ENCODE results near the gene STUM. TPM values are rescaled to one million over a fixed set of nuclear protein-coding genes. Genes with fewer than 3 reads are reported as not detected.

The STUM gene
- total and polyA plus RNA-seq, 2 experiments from 2014 or later, result 0.07 TPM; not detected in 1

- WGBS (ENCODE audit: low lambda C conversion rate, missing lambda C conversion rate), result 88% methylated on average over 2 of the region's 2 CpGs
- no peaks in the 10 kb centered on the region for H4K20me1 ChIP-seq (ENCODE audit: insufficient read depth, poor library complexity, severe bottlenecking)
- no peaks in the 10 kb centered on the region for H3K9me3 ChIP-seq (ENCODE audit: low read depth)
- TF ChIP-seq EZH2 (IDR thresholded peaks at IDR 0.05; ENCODE audit: borderline replicate concordance) (no peak), EZH2phosphoT487 (IDR thresholded peaks at IDR 0.05; ENCODE audit: low read depth, severe bottlenecking, unreplicated experiment) (no peak), CTCF (IDR thresholded peaks at IDR 0.05; ENCODE audit: poor library complexity) (no peak)
- no peak overlapping the region for H3K4me3 ChIP-seq
- no peak overlapping the region for H3K4me2 ChIP-seq
- no peaks in the 10 kb centered on the region for H3K36me3 ChIP-seq (replicated peaks; ENCODE audit: insufficient read depth, low read depth)
- no peak overlapping the region for H2AFZ ChIP-seq
- peak overlapping the region; percentile 42 for H3K27ac ChIP-seq
- no peak for DNase-seq (ENCODE audit: low spot score)
- H3K9me2 ChIP-seq (replicated peaks; ENCODE audit: insufficient read depth), result no peaks in the 10 kb centered on the region
- no peaks in the 10 kb centered on the region for H3K79me2 ChIP-seq
- H3K27me3 ChIP-seq, result no peaks in the 10 kb centered on the region
- H3K4me1 ChIP-seq (ENCODE audit: insufficient read depth), result no peaks in the 10 kb centered on the region
These were observed 39.9 kb downstream of the STUM start for GRCh38 chr1:226588484-226588883.

GRCh38 chr1:226589008-226589733, 40.6 kb downstream of the STUM start:
- H3K36me3 ChIP-seq (replicated peaks; ENCODE audit: insufficient read depth, low read depth), result no peaks in the 10 kb centered on the region
- H2AFZ ChIP-seq, result no peak overlapping the region
- no peaks in the 10 kb centered on the region for H3K79me2 ChIP-seq
- H3K9me3 ChIP-seq (ENCODE audit: low read depth), result no peaks in the 10 kb centered on the region
- peak; percentile 60 for DNase-seq (ENCODE audit: low spot score)
- H3K27me3 ChIP-seq, result no peaks in the 10 kb centered on the region
- WGBS (ENCODE audit: low lambda C conversion rate, missing lambda C conversion rate), result 63% methylated on average over 11 of the region's 11 CpGs
- H3K4me1 ChIP-seq (ENCODE audit: insufficient read depth), result no peaks in the 10 kb centered on the region
- peak overlapping the region; percentile 42 for H3K27ac ChIP-seq
- H3K4me2 ChIP-seq, result no peak overlapping the region
- H4K20me1 ChIP-seq (ENCODE audit: insufficient read depth, poor library complexity, severe bottlenecking), result no peaks in the 10 kb centered on the region
- H3K9me2 ChIP-seq (replicated peaks; ENCODE audit: insufficient read depth), result no peaks in the 10 kb centered on the region
- TF ChIP-seq EZH2phosphoT487 (IDR thresholded peaks at IDR 0.05; ENCODE audit: low read depth, severe bottlenecking, unreplicated experiment) (no peak), CTCF (IDR thresholded peaks at IDR 0.05; ENCODE audit: poor library complexity) (no peak), EZH2 (IDR thresholded peaks at IDR 0.05; ENCODE audit: borderline replicate concordance) (no peak)
- H3K4me3 ChIP-seq, result no peak overlapping the region

- Histone ChIP-seq H3K27ac (no peak overlapping the region), H3K9me3 (ENCODE audit: low read depth) (no peaks in the 10 kb centered on the region), H3K79me2 (no peaks in the 10 kb centered on the region), H3K27me3 (no peaks in the 10 kb centered on the region), H3K4me1 (ENCODE audit: insufficient read depth) (no peaks in the 10 kb centered on the region), H4K20me1 (ENCODE audit: insufficient read depth, poor library complexity, severe bottlenecking) (no peaks in the 10 kb centered on the region), H2AFZ (no peak overlapping the region), H3K4me2 (no peak overlapping the region), H3K9me2 (replicated peaks; ENCODE audit: insufficient read depth) (no peaks in the 10 kb centered on the region), H3K4me3 (no peak overlapping the region), H3K36me3 (replicated peaks; ENCODE audit: insufficient read depth, low read depth) (no peaks in the 10 kb centered on the region)
- TF ChIP-seq EZH2phosphoT487 (IDR thresholded peaks at IDR 0.05; ENCODE audit: low read depth, severe bottlenecking, unreplicated experiment), result no peak
- no peak for TF ChIP-seq EZH2 (IDR thresholded peaks at IDR 0.05; ENCODE audit: borderline replicate concordance)
- no peak for TF ChIP-seq CTCF (IDR thresholded peaks at IDR 0.05; ENCODE audit: poor library complexity)
- WGBS (ENCODE audit: low lambda C conversion rate, missing lambda C conversion rate), result 79% methylated on average over 7 of the region's 7 CpGs
- DNase-seq (ENCODE audit: low spot score), result no peak
These were observed 42.0 kb downstream of the STUM start for GRCh38 chr1:226590614-226591013.
